Stimulated activated CD4-positive, alpha-beta T cell treated with anti-CD3 and anti-CD28 coated beads, Interleukin-12 subunit alpha, Interleukin-12 subunit beta, amount 100 ng/mL, for 24 hours (primary cell): ENCODE results near the gene ELP6.
A peak's percentile ranks its signal among the peaks of the same experiment; 100 is the strongest.
"Not testable (repeated sequence)": the region's sequence is repeated elsewhere in the genome, so short reads cannot be mapped to it uniquely, and the experiment has no call there.

Source experiments
- DNase-seq, 2 experiments: peaks; one replicate each; pipeline ENCODE4 v3.0.0-alpha.2; 2020; ENCODE audit warnings: low read depth in 2 of 2

ELP6 gene

DNA sequence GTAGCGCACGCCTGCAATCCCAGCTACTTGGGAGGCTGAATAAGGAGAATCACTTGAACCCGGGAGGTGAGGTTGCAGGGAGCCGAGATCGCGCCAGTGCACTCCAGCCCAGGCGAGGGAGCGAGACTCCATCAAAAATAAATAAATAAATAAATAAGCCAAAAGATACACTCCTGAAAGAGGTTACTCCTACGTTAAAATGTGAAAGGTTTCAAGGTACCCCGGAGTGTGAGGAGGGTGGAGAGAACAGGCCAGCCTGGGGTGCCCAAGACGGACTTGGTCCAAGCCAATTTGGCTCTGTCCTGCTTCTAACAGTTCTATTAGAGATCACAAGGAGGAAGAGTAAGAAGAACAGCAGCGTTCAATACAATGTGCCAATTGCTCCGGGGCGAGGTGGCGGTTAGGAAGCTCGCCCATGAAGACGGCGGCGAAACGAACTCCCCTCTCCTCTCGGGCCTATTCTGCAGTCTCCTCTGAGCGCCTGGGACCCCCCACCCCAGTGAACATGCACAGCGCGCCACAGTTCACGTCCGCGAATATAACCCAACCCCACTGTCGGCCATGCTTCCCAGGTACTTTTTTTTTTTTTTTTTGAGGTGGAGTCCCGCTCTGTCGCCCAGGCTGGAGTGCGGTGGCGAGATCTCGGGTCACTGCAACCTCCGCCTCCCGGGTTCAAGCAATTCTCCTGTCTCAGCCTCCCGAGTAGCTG, 942 bp downstream of the ELP6 start:
- DNase-seq, result peak; percentile 4 to 8

DNA sequence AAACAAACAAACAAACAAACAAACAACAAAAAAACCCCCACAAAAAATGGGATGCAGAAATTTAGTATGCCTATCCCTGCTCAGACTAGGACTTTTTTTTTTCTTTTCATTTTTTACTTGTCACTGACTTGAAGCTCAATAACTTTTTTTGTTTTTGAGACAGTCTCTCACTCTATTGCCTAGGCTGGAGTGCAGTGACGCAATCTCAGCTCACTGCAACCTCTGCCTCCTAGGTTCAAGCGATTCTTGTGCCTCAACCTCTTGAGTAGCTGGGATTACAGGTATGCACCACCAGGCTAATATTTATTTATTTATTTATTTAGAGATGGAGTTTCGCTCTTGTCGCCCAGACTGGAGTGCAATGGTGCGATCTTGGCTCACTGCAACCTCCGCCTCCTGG, 8.2 kb downstream of the ELP6 start:
- DNase-seq, result not testable (repeated sequence)

DNA sequence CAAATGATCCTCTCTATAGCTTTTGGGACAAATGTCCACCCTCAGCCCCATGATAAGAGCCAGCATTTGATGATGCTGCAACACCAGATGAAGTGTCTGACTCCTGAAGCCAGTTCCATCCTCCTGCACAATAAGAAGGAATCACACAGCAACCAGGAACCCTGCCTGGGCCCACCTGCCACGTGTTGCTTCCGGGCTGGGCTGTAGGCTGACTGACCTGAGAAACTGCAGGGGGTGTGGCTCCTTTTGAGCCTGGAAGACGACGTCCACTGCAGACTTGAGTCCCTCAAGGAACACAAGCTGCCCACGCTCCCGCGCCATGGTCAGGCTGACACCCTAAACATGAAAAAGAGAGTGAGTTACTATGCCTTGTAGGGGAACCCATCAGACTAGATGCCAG, 9.4 kb downstream of the ELP6 start:
- no peak for DNase-seq

GRCh38 chr3:47503033-47503432, 10.5 kb downstream of the ELP6 start:
- no peak for DNase-seq

DNA sequence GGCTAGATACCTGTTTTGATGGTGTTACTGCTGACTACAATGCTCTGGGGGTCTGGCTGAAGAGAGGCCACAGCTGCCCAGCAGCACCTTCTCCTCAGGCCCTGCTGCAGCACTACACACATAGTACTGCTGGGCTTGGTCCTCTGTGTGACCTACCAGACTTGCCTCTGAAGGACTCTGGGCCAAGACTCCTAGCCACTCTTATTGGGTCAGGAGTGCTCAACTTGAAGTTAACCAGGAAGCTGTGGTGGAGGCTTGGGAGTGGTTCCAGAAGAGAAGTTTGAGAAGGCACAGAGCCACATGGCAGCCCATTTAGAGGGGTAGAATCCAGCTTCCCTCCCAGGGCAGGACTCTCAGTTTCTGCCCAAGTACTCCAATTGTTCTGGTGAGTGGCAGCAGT, 16.6 kb downstream of the ELP6 start:
- no peak for DNase-seq

- DNase-seq, result no peak
Measured at GRCh38 chr3:47495886-47496285, 17.6 kb downstream of the ELP6 start.

DNA sequence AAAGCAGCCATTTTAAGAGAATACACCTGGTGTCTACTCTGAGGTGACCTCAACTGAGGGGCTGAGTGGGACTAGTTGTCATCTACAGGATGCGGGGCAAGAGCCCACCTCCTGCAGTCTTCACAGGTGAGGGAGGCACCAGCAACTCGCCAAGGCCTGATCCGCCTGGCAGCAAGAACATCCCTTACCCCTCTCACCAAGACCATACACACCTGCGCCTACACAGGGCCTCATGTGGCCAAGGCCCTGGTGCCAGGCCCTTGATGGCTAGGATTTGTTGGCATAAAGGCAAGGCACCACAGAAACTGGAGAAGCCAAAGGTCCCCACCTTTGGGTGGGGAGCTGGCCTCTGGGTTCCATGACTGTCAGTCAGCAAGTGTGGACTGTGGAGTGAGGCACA, 18.4 kb downstream of the ELP6 start:
- DNase-seq, result no peak

GRCh38 chr3:47491777-47492176, 21.7 kb downstream of the ELP6 start:
- DNase-seq, result no peak

GRCh38 chr3:47491186-47491585, 22.3 kb downstream of the ELP6 start:
- DNase-seq, result no peak

GRCh38 chr3:47487265-47487664, 26.2 kb downstream of the ELP6 start:
- DNase-seq, result no peak

DNA sequence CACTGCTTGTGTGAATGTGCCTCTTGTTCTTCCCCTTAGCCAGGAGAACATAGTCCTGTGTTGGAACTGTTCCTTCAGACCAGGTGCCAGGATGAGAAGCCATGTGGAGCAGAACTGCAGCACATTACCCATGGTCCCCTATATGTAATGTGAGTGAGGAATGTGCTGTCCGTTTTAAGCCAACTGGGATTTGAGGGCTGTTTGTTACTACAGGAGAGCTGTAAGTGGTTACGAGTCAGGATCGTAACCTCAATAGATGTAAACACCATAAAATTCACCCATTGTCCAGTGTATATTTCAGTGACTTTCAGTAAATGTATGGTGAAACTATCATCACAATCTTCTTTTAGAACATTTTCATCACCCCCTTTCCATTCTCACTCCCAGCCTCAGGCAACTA, 27.7 kb downstream of the ELP6 start:
- no peak for DNase-seq

GRCh38 chr3:47482366-47482765, 31.1 kb downstream of the ELP6 start:
- DNase-seq, result no peak

GRCh38 chr3:47481763-47482162, 31.7 kb downstream of the ELP6 start:
- DNase-seq, result not testable (repeated sequence)

DNA sequence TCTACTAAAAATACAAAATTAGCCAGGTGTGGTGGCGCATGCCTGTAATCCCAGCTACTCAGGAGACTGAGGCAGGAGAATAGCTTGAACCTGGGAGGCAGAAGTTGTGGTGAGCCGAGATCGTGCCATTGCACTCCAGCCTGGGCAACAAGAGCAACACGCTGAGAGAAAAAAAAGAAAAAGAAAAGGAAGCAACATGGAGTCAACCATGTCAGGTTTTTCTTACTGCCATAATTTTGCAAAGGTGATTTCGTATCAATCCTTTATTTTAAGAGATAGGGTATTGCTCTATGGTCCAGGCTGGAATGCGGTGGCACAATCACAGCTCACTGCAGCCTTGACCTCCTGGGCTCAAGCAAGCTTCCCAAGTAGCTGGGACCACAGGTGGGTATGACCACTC, 33.2 kb downstream of the ELP6 start:
- not testable (repeated sequence) for DNase-seq

DNA sequence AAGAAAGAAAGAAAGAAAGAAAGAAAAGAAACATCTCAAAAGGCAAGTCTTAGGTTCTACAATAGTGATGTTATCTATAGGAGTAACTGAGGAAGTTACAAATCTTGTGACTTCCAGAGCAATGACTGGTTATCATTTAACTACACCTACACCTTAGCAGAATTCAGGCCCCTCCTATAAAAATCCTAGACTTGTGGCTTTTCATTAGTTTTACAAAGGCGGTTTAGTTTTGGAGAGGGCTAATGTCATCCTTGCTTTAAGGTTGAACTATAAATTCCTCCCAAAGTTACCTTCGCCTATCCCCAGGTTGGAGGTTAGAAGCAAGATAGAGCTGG, 33.7 kb downstream of the ELP6 start:
- DNase-seq, result no peak

DNA sequence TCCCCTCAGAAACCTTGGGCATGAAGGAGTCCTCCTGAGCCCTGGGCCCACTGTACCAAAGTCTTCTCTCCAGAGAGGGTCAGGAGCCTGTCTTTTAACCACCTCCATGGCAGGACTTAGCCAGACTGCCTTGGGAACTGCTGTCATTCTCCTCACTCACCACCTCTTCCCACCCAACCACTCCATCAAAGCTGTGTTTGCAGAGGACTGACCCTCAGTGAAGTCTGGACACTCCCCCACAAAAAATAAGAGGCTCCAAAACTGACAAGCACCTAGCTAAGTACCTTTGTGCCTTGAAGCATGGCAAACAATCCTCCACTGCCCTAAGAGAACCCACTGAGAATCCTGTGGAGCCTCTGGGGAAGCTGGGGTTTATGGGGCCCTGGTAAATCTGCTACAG, 35.5 kb downstream of the ELP6 start:
- no peak for DNase-seq

DNA sequence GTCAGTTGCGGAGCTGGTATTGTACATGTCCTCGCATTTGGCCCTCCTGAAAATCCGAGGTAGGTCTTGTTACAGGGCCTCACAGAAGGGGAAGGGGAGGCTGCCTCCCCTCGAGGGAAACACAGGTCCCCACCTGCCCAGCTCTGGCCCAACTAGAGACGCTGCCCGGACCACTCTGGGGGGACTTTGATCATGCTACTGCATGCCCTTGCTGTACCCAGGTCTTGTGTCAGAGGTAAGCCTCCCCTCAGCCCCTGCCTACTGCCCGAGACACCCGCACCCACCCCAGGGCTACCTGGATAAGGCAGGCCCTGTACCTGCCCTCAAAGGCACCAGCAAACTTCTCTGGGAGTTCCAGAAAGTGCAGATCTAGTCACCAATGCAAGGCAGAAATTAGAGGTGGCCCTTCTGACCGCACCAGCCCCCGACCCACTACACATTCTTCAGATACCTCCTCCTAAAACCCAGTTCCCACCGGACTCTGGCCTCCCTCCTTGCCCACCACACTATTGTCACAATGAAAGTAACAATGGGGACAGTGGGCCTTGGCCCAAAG, 36.8 kb downstream of the ELP6 start:
- DNase-seq, result no peak

DNA sequence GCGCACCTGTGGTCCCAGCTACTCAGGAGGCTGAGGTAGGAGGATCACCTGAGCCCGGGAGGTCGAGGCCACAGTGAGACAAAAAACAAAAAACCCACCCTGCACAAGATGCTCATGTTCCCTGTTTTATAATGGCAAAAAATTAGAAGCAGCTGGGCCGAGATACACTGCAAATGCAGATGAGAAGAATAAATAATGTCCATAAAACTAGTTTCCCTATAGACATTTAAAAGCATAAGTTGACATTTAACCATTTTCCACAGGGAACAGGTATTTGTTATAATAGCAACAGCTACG, 37.2 kb downstream of the ELP6 start:
- no peak for DNase-seq

DNA sequence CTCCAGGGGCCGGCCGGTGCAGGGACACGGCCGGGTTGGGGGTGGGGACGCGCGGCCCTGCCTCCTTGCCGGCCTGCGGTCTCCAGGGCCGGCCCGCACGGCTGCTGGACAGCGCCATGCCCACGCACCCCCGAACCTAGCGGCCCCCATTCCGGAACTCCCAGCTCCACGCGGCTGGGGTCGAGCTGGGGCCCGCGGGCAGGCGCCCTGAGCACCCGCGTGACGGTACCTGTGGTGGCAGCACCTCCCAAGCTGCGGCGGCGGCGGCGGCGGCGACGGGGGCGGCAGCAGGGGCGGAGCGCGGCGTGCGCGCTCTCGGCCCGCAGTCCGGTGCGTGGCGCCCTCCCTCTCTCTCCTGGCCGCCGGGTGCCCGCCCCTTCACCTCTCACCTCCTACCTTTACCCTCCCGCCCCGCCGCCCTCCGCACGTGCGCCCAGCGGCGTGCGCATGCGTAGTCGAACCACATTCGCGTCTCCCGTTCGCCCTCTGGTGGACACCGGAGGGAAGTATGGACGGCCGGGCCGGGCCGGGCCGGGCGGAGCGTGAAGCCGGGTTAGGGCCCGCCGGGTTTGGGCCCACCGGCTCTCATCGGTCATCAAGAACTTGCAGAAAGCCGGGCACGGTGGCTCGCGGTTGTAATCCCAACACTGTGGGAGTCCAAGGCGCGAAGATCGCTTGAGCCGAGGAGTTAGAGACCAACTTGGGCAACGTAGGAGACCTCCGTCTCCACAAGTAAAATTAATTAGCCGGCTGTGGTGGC, 37.8 kb downstream of the ELP6 start, which contains the start of gene SCAP:
Gene SCAP, minus strand, starts transcription at position 372 of the 760 bp plus-strand sequence. CDS start 32,948 bp downstream, outside the sequence.
- peak; percentile 93 to 94 for DNase-seq

- no peak for DNase-seq
Measured at GRCh38 chr3:47475029-47475569, 38.4 kb downstream of the ELP6 start.

GRCh38 chr3:47473391-47473790, 40.1 kb downstream of the ELP6 start:
- DNase-seq, result no peak

- no peak for DNase-seq
Measured at GRCh38 chr3:47469616-47470015, 43.9 kb downstream of the ELP6 start.

- not testable (repeated sequence) for DNase-seq
Measured at GRCh38 chr3:47468315-47468714, 45.2 kb downstream of the ELP6 start.
